Ovary (tissue), 9 donors: ENCODE data around the gene EMID1. TPM values are rescaled to one million over a fixed set of nuclear protein-coding genes. Genes with fewer than 3 reads are reported as not detected.
"Not testable (repeated sequence)": the region's sequence is repeated elsewhere in the genome, so short reads cannot be mapped to it uniquely, and the experiment has no call there.

Source experiments
- DNase-seq, 5 donors: peaks; one replicate each; pipeline ENCODE4 v3.0.0-alpha.2; 2019 to 2020
- H3K27ac ChIP-seq, 2 donors: fragments of 200-600 bp; one replicate each; pipeline versions ENCODE4 v1.5.1 to v1.8.0; 2019 to 2022
- H3K27me3 ChIP-seq: fragments of 200-600 bp; one replicate; pipeline ENCODE4 v1.8.0; 2022
- H3K36me3 ChIP-seq: fragments of 200-600 bp; sonication (generic); one replicate; pipeline ENCODE4 v1.5.1; 2019
- H3K4me1 ChIP-seq: one replicate; pipeline ENCODE4 v1.8.1; 2013; ENCODE audit warnings: mild to moderate bottlenecking, moderate library complexity; ENCODE audit not compliant: insufficient read depth
- H3K4me3 ChIP-seq: fragments of 200-600 bp; sonication (generic); one replicate; pipeline ENCODE4 v1.5.1; 2017
- H3K9me3 ChIP-seq, 2 donors: fragments of 200-600 bp in 1 of 2; sonication (generic) in 1 of 2; one replicate each; pipeline versions ENCODE4 v1.5.1 to v1.8.1; 2013 to 2019; ENCODE audit warnings: mild to moderate bottlenecking in 1 of 2, moderate library complexity in 1 of 2
- CTCF ChIP-seq, 3 donors: fragments of 450-650 bp in 2 of 3; fragments of 200-600 bp in 1 of 3; IDR thresholded peaks; one replicate each; pipeline versions ENCODE4 v1.5.1 to v1.8.0; 2016 to 2022; ENCODE audit warnings: antibody characterized with exemption in 3 of 3, mild to moderate bottlenecking in 1 of 3
- EP300 ChIP-seq: sonication (generic); formaldehyde crosslinking; IDR thresholded peaks from one replicate; pipeline ENCODE4 v1.6.1; 2017; ENCODE audit warnings: antibody characterized with exemption
- POLR2A ChIP-seq: fragments of 450-650 bp; IDR thresholded peaks from one replicate; pipeline ENCODE4 v1.6.1; 2017; ENCODE audit warnings: antibody characterized with exemption, mild to moderate bottlenecking, moderate library complexity
- WGBS, 3 donors: extraction: QIAGEN DNeasy Blood & Tissue Kit in 1 of 3; methylation state at CpG; one replicate each; pipeline versions ENCODE4 v1.1.5 to v1.1.7; 2013 to 2017; 5-methylcytosine and 5-hydroxymethylcytosine counted together
- intact Hi-C, 4 donors: fragments of 100-400 bp; cut with DNase I; formaldehyde crosslinking; loops; one replicate each; pipeline versions ENCODE4 v1.11.0 to v1.15.1; 2022 to 2023
- polyA plus RNA-seq, 2 donors: library from polyadenylated mRNA; stranded (reverse); fragments of 200-250 nt in 1 of 2; fragments of 350-450 nt in 1 of 2; fragmentation: Illumina TruSeq in 1 of 2; extraction: RNeasy Lipid Tissue Mini Kit (QIAGEN cat#74804) in 1 of 2; gene quantifications; one replicate each; pipeline ENCODE4 v1.2.3, GENCODE V29; 2013 to 2014
- total RNA-seq, 7 donors: library from RNA; depleted of rRNA in 2 of 7; stranded (reverse); fragments of >200 nt in 2 of 7; fragmentation: NEBNext Ultra II Directional in 3 of 7; extraction: Animal tissue kit (Norgen Biotek cat#: 25700) in 3 of 7; gene quantifications; one replicate each; pipeline versions ENCODE4 v1.1.0 to v1.2.4, GENCODE V29; 2016 to 2023
- donor health status: DM: no; HTN: no; CAD: no; lungs with moderate emphysema.
- donor health status: DM: no; HTN: no; CAD: no.
- donor health status: Bipolar disorder and iron deficiency.
- donor health status: DM: yes; HTN: yes; CAD: no.
- donor health status: DM: no; HTN: no; CAD: no.
- donor health status: DM: yes; HTN: yes; CAD: no.

EMID1 gene
- total and polyA plus RNA-seq, 9 donors: 2.6 to 11.2 (median 8.6) TPM

- intact Hi-C loops: loop anchor here in 3 of 4 donors (5.0 to 10.0 kb wide), 6 partner anchors 87 to 389 kb away; no protein-coding TSS in a partner anchor
- whole genome bisulfite sequencing, 3 donors: 86 to 91% (median 89%) methylated on average over 11 of the region's 11 CpGs
- peaks cover 1% of the 10 kb centered on the region for H3K4me1 ChIP-seq
- H3K27me3 ChIP-seq: no peaks in the 10 kb centered on the region
- no peak overlapping the region for H3K27ac ChIP-seq
- no peak overlapping the region for H3K4me3 ChIP-seq
- H3K36me3 ChIP-seq: no peaks in the 10 kb centered on the region
- no peak for TF ChIP-seq CTCF (IDR thresholded peaks at IDR 0.05)
- no peak for DNase-seq
- H3K9me3 ChIP-seq: no peaks in the 10 kb centered on the region
These were observed 38.3 kb downstream of the EMID1 start for GRCh38 chr22:29243874-29244446.

GRCh38 chr22:29244785-29245625, 39.3 kb downstream of the EMID1 start:
- TF ChIP-seq CTCF (IDR thresholded peaks at IDR 0.05) (no peak), POLR2A (no peak), EP300 (no peak)
- Histone ChIP-seq H3K27me3 (no peaks in the 10 kb centered on the region), H3K9me3 (no peaks in the 10 kb centered on the region), H3K4me1 (peaks cover 1% of the 10 kb centered on the region), H3K4me3 (no peak overlapping the region), H3K27ac (no peak overlapping the region), H3K36me3 (no peaks in the 10 kb centered on the region)
- 62 to 70% (median 66%) methylated on average over 7 of the region's 7 CpGs for WGBS, 3 donors
- intact Hi-C loops: loop anchor here in 3 of 4 donors (5.0 to 10.0 kb wide), 6 partner anchors 88 to 390 kb away; no protein-coding TSS in a partner anchor
- DNase-seq: peak in 1 of 5 donors; percentile 11

- intact Hi-C loops: loop anchor here in 2 of 4 donors (10.0 kb wide), 3 partner anchors 91 to 391 kb away; no protein-coding TSS in a partner anchor
- Histone ChIP-seq H3K27me3 (no peaks in the 10 kb centered on the region), H3K9me3 (no peaks in the 10 kb centered on the region), H3K36me3 (no peaks in the 10 kb centered on the region), H3K27ac (no peak overlapping the region), H3K4me1 (peaks cover 1% of the 10 kb centered on the region), H3K4me3 (no peak overlapping the region)
- TF ChIP-seq POLR2A (no peak), CTCF (IDR thresholded peaks at IDR 0.05) (peak; percentile 93 to 96 (median 94))
- 42 to 44% (median 44%) methylated on average over 11 of the region's 11 CpGs for WGBS, 3 donors
- DNase-seq: peak; percentile 61 to 82 (median 80)
These were observed 40.1 kb downstream of the EMID1 start for GRCh38 chr22:29245626-29246385.

GRCh38 chr22:29247891-29248290, 42.2 kb downstream of the EMID1 start:
- not testable (repeated sequence) for H3K27ac ChIP-seq, H3K36me3 ChIP-seq, H3K27me3 ChIP-seq, H3K9me3 ChIP-seq, H3K4me3 ChIP-seq, H3K4me1 ChIP-seq
- DNase-seq: peak in 1 of 5 donors; percentile 1
- 93 to 96% (median 94%) methylated on average over 10 of the region's 10 CpGs for WGBS, 3 donors
- intact Hi-C loops: loop anchor here in 2 of 4 donors (10.0 kb wide), 3 partner anchors 93 to 393 kb away; no protein-coding TSS in a partner anchor
